ENCODE data around the gene ARHGEF37.

DNA sequence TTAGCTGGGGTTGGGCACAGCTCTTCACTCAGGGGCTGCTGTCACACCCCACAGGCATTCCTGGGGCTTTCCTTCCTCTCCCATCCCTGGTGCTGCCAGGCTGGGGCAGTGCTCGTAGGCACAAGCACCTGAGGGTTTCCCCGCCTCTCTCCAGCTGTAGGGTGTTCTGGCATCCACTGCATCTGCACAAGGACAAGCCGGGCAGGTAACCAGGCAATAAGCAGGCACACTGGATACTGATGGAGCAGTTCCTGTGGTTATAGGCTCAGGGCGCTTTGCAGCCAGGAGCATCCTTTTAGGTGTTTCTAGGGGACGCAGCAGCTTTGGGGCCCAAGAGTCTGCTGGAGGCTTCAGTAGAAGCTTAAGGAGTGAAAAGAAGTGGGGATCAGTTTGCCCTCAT is 56.8 kb downstream of the ARHGEF37 start:
- TF ChIP-seq, protein P1, sequence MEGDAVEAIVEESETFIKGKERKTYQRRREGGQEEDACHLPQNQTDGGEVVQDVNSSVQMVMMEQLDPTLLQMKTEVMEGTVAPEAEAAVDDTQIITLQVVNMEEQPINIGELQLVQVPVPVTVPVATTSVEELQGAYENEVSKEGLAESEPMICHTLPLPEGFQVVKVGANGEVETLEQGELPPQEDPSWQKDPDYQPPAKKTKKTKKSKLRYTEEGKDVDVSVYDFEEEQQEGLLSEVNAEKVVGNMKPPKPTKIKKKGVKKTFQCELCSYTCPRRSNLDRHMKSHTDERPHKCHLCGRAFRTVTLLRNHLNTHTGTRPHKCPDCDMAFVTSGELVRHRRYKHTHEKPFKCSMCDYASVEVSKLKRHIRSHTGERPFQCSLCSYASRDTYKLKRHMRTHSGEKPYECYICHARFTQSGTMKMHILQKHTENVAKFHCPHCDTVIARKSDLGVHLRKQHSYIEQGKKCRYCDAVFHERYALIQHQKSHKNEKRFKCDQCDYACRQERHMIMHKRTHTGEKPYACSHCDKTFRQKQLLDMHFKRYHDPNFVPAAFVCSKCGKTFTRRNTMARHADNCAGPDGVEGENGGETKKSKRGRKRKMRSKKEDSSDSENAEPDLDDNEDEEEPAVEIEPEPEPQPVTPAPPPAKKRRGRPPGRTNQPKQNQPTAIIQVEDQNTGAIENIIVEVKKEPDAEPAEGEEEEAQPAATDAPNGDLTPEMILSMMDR (IDR thresholded peaks at IDR 0.05; ENCODE audit: low read depth, low read length), result no peak
- TF ChIP-seq EZH2phosphoT487 (IDR thresholded peaks at IDR 0.05; ENCODE audit: low read depth), result no peak
